ENCODE measurements around the gene CADPS2. TPM values are rescaled to one million over a fixed set of nuclear protein-coding genes. Genes with fewer than 3 reads are reported as not detected.

The CADPS2 gene
- total and polyA plus RNA-seq, 2 of the 8 experiments (the other 6 are each of a cell fraction or from before 2014, with no cell fraction given), result 8.9 to 22.3 TPM

GRCh38 chr7:122867471-122867980, 18.7 kb downstream of the CADPS2 start:
- no peak overlapping the region for H4K8ac ChIP-seq (ENCODE audit: extremely low read depth, insufficient read depth, low read length)
- TF ChIP-seq PHF8 (conservative IDR thresholded peaks at IDR 0.05; ENCODE audit: low read depth, low read length) (no peak), ASH2L (IDR thresholded peaks at IDR 0.05; ENCODE audit: low read length) (no peak), EGR1 (IDR thresholded peaks at IDR 0.05; ENCODE audit: borderline replicate concordance, low read depth, low read length) (no peak), CTBP2 (IDR thresholded peaks at IDR 0.05; ENCODE audit: borderline replicate concordance, insufficient read depth, insufficient read length, low read length) (no peak), SP1 (IDR thresholded peaks at IDR 0.05; ENCODE audit: low read depth, low read length) (no peak), POLR2A (IDR thresholded peaks at IDR 0.05; ENCODE audit: control extremely low read depth in 1 of 2, low read depth in 2 of 2, low read length in 2 of 2) (no peak), TCF12 (IDR thresholded peaks at IDR 0.05; ENCODE audit: low read depth, low read length) (no peak), TEAD4 (IDR thresholded peaks at IDR 0.05; ENCODE audit: low read depth, low read length) (no peak), KDM5A (IDR thresholded peaks at IDR 0.05; ENCODE audit: low read length) (no peak), CREB1 (IDR thresholded peaks at IDR 0.05) (no peak)
- TF ChIP-seq, protein P1, sequence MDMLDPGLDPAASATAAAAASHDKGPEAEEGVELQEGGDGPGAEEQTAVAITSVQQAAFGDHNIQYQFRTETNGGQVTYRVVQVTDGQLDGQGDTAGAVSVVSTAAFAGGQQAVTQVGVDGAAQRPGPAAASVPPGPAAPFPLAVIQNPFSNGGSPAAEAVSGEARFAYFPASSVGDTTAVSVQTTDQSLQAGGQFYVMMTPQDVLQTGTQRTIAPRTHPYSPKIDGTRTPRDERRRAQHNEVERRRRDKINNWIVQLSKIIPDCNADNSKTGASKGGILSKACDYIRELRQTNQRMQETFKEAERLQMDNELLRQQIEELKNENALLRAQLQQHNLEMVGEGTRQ (IDR thresholded peaks at IDR 0.05; ENCODE audit: low read length), result no peak
- H3K27ac ChIP-seq (ENCODE audit: low read depth, low read length), result no peak overlapping the region
- no peak overlapping the region for H2BK120ac ChIP-seq (replicated peaks; ENCODE audit: low read depth, low read length)
- H4K20me1 ChIP-seq (replicated peaks in 1 of 2; ENCODE audit: control insufficient read depth in 1 of 2, insufficient read depth in 2 of 2, low read length in 2 of 2), result no peaks in the 10 kb centered on the region
- H3K4ac ChIP-seq (replicated peaks; ENCODE audit: insufficient read length, low read depth, low read length), result no peak overlapping the region
- no peak overlapping the region for H2BK12ac ChIP-seq (ENCODE audit: low read depth, low read length)
- H3K4me2 ChIP-seq (ENCODE audit: insufficient read depth in 1 of 2, low read depth in 2 of 2, low read length in 2 of 2), result no peak overlapping the region
- CTCF ChIA-PET (ENCODE audit: partially characterized antibody), result interaction anchor here (0.6 to 0.8 kb wide), 2 partner anchors 18 to 129 kb away, joined by 3 to 4 read pairs; partner anchors contain the start of gene CADPS2
- peaks cover 0 to 2% (median 0%) of the 10 kb centered on the region in 4 experiments; a peak in 1 of 7 replicates for H3K4me1 ChIP-seq (replicated peaks in 1 of 4; ENCODE audit: control insufficient read depth in 3 of 4, insufficient read depth in 4 of 4, low read length in 3 of 4)
- no peaks in the 10 kb centered on the region for H3K27me3 ChIP-seq (replicated peaks in 1 of 4; ENCODE audit: control insufficient read depth in 3 of 4, extremely low read depth in 1 of 4, insufficient read depth in 3 of 4, low read length in 3 of 4)
- H3K79me2 ChIP-seq (ENCODE audit: control insufficient read depth in 1 of 2, insufficient read depth in 2 of 2, low read length in 2 of 2), result no peaks in the 10 kb centered on the region
- no peaks in the 10 kb centered on the region for H3K23me2 ChIP-seq (ENCODE audit: low read depth, low read length)
- H3K23ac ChIP-seq (ENCODE audit: insufficient read length), result no peak overlapping the region
- DNase-seq (ENCODE audit: low read depth in 1 of 2, low spot score in 2 of 2), result no peak
- POLR2A ChIA-PET (ENCODE audit: partially characterized antibody), result interaction anchor here (1.1 to 2.5 kb wide), 3 partner anchors 8 to 20 kb away, joined by 3 to 7 read pairs (median 3); partner anchors contain the start of gene CADPS2
- no peak overlapping the region for H4K5ac ChIP-seq (ENCODE audit: insufficient read length, low read depth, low read length)
- H3K9ac ChIP-seq (replicated peaks in 1 of 4; ENCODE audit: extremely low read depth in 1 of 4, low read depth in 3 of 4, low read length in 3 of 4), result no peak overlapping the region
- no peak overlapping the region for H4K91ac ChIP-seq (replicated peaks; ENCODE audit: insufficient read length, low read length)
- no peaks in the 10 kb centered on the region for H3K79me1 ChIP-seq (ENCODE audit: low read depth, low read length)
- no peak for FAIRE-seq
- no peak overlapping the region for H2BK15ac ChIP-seq (ENCODE audit: low read length)
- no peak overlapping the region for H2BK20ac ChIP-seq (ENCODE audit: low read length)
- no peak overlapping the region for H2BK5ac ChIP-seq (ENCODE audit: low read depth, low read length)
- H3K36me3 ChIP-seq (ENCODE audit: control insufficient read depth in 2 of 4, insufficient read depth in 4 of 4, low read length in 3 of 4), result peaks cover 0 to 3% (median 0%) of the 10 kb centered on the region in 4 experiments; a peak in 1 of 8 replicates
- no peak overlapping the region for H2AFZ ChIP-seq (ENCODE audit: low read length)
- H3K18ac ChIP-seq (ENCODE audit: extremely low read depth, low read length), result no peak overlapping the region
- H2AK5ac ChIP-seq (ENCODE audit: low read depth, low read length), result no peak overlapping the region
- H3K56ac ChIP-seq (replicated peaks; ENCODE audit: insufficient read length, low read depth, low read length), result no peak overlapping the region
- H3K14ac ChIP-seq (ENCODE audit: insufficient read length), result no peak overlapping the region
- peaks cover 3 to 6% of the 10 kb centered on the region in 2 experiments; a peak in 2 of 4 replicates for H3K9me3 ChIP-seq (ENCODE audit: insufficient read depth in 2 of 2, low read depth in 1 of 2, low read length in 1 of 2)
- no peak overlapping the region for H3K4me3 ChIP-seq (ENCODE audit: extremely low read depth in 1 of 4, insufficient read depth in 2 of 4, low read depth in 3 of 4, low read length in 4 of 4)

All from H1 (cell line).